Osteoblast (primary cell): ENCODE results near the gene BEST4. TPM values are rescaled to one million over a fixed set of nuclear protein-coding genes. Genes with fewer than 3 reads are reported as not detected.

Experiments
- DNase-seq: peaks from one replicate; pipeline ENCODE4 v3.0.0; 2011; ENCODE audit warnings: low spot score, mixed read lengths; ENCODE audit not compliant: insufficient read length; ENCODE audit errors: missing footprints
- H2AFZ ChIP-seq: 2 replicates; pipeline ENCODE4 v1.6.0; 2011; ENCODE audit warnings: mild to moderate bottlenecking, low read length
- H3K27ac ChIP-seq: 2 replicates; pipeline ENCODE4 v1.5.1; 2011; ENCODE audit warnings: mild to moderate bottlenecking, low read depth, low read length, moderate library complexity
- H3K27me3 ChIP-seq: 2 replicates; pipeline ENCODE4 v1.6.0; 2012; ENCODE audit warnings: mild to moderate bottlenecking, control low read depth, inconsistent platforms, low read length, moderate library complexity; ENCODE audit not compliant: insufficient read depth
- H3K36me3 ChIP-seq: 2 replicates; pipeline ENCODE4 v1.5.1; 2011; ENCODE audit warnings: mild to moderate bottlenecking, low read length, control low read depth, moderate library complexity; ENCODE audit not compliant: insufficient read depth
- H3K4me1 ChIP-seq: 2 replicates; pipeline ENCODE4 v1.5.1; 2011; ENCODE audit warnings: mild to moderate bottlenecking, low read length, control low read depth, moderate library complexity; ENCODE audit not compliant: insufficient read depth
- H3K4me2 ChIP-seq: 2 replicates; pipeline ENCODE4 v1.6.0; 2011; ENCODE audit warnings: mild to moderate bottlenecking, low read length; ENCODE audit not compliant: insufficient read depth
- H3K4me3 ChIP-seq: fragments of 200-600 bp; sonication (generic); 3 replicates; pipeline ENCODE4 v1.5.1; 2012; ENCODE audit warnings: mild to moderate bottlenecking, low read length, inconsistent platforms; ENCODE audit not compliant: insufficient read depth
- H3K79me2 ChIP-seq: 2 replicates; pipeline ENCODE4 v1.6.0; 2012; ENCODE audit warnings: mild to moderate bottlenecking, low read length, control low read depth, inconsistent platforms; ENCODE audit not compliant: insufficient read depth
- H3K9me3 ChIP-seq: 2 replicates; pipeline ENCODE4 v1.5.1; 2011; ENCODE audit warnings: low read depth, low read length, control low read depth
- H4K20me1 ChIP-seq: 2 replicates; pipeline ENCODE4 v1.6.0; 2012; ENCODE audit warnings: mild to moderate bottlenecking, low read length, control low read depth; ENCODE audit not compliant: insufficient read depth
- CTCF ChIP-seq: IDR thresholded peaks from 2 replicates; pipeline ENCODE4 v1.5.1; 2011; ENCODE audit warnings: mild to moderate bottlenecking, low read depth, low read length, moderate library complexity; ENCODE audit errors: extremely low read depth
- total RNA-seq: library from RNA; depleted of rRNA; stranded (reverse); fragments of >200 nt; gene quantifications from 2 replicates; pipeline ENCODE4 v1.2.3, GENCODE V29; 2012

Gene BEST4
- total RNA-seq, 1 donor: not detected

DNA sequence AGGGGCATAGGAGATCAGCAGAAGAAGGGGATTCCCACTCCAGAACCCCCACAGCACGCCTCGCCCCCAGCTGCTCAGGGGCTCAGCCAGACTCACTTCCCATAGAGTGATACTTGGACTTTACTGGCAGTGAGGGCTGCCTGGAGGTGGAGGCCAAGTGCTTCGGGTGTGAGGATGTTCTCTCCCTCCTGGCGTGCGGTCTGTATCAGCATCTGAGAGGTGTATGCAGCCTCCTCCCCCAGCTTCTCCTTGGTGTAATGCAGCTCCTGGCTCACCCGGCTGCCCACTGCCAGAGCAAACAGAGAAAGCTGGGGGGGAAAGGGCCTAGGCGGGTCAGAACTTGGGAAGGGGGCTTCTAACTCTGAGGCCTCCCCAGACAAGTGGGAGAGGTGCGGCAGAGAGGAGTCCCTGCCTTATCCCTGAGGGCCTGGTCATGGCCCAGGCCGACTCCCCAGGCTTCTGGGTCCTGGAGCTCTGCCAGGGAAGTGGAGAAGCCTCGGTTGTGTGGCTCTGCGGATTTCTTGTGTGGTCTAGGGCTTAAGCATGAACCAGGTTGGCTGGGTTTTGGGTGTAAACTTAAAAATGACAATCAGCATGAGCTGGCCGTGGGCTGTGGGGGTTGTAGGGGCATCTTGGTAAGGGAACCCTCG, 44.2 kb upstream of the BEST4 start:
- Histone ChIP-seq H2AFZ (no peak overlapping the region), H3K4me3 (no peak overlapping the region), H3K79me2 (no peaks in the 10 kb centered on the region), H3K4me2 (no peak overlapping the region), H3K9me3 (no peaks in the 10 kb centered on the region), H3K27me3 (no peaks in the 10 kb centered on the region), H4K20me1 (no peaks in the 10 kb centered on the region), H3K4me1 (peaks cover 3% of the 10 kb centered on the region), H3K27ac (no peak overlapping the region), H3K36me3 (no peaks in the 10 kb centered on the region)
- no peak for TF ChIP-seq CTCF
- DNase-seq: no peak

- H3K4me2 ChIP-seq: no peak overlapping the region
- no peak overlapping the region for H2AFZ ChIP-seq
- peaks cover 3% of the 10 kb centered on the region for H3K4me1 ChIP-seq
- no peak overlapping the region for H3K4me3 ChIP-seq
- DNase-seq: no peak
- H3K27me3 ChIP-seq: no peaks in the 10 kb centered on the region
- no peaks in the 10 kb centered on the region for H3K36me3 ChIP-seq
- no peaks in the 10 kb centered on the region for H3K79me2 ChIP-seq
- no peak overlapping the region for H3K27ac ChIP-seq
- no peaks in the 10 kb centered on the region for H4K20me1 ChIP-seq
- no peak for TF ChIP-seq CTCF
- H3K9me3 ChIP-seq: no peaks in the 10 kb centered on the region
Observed at GRCh38 chr1:44831516-44831915, 43.5 kb upstream of the BEST4 start.

- no peaks in the 10 kb centered on the region for H4K20me1 ChIP-seq
Observed at GRCh38 chr1:44830900-44831304, 42.9 kb upstream of the BEST4 start.

More at GRCh38 chr1:44830900-44831304, 42.9 kb upstream of the BEST4 start:
- Histone ChIP-seq H3K27me3 (no peaks in the 10 kb centered on the region), H3K4me2 (no peak overlapping the region), H3K27ac (no peak overlapping the region), H3K4me1 (peaks cover under 1% of the 10 kb centered on the region), H3K79me2 (no peaks in the 10 kb centered on the region), H3K9me3 (no peaks in the 10 kb centered on the region), H3K36me3 (no peaks in the 10 kb centered on the region), H3K4me3 (no peak overlapping the region), H2AFZ (no peak overlapping the region)
- no peak for TF ChIP-seq CTCF
- no peak for DNase-seq
